ENCODE measurements around the gene GALR2. TPM values are rescaled to one million over a fixed set of nuclear protein-coding genes. Genes with fewer than 3 reads are reported as not detected.

Gene GALR2
- total and polyA plus RNA-seq, 9 of the 15 experiments (the other 6 are each of a cell fraction or from before 2014, with no cell fraction given) = 0.34 TPM; not detected in 8

DNA sequence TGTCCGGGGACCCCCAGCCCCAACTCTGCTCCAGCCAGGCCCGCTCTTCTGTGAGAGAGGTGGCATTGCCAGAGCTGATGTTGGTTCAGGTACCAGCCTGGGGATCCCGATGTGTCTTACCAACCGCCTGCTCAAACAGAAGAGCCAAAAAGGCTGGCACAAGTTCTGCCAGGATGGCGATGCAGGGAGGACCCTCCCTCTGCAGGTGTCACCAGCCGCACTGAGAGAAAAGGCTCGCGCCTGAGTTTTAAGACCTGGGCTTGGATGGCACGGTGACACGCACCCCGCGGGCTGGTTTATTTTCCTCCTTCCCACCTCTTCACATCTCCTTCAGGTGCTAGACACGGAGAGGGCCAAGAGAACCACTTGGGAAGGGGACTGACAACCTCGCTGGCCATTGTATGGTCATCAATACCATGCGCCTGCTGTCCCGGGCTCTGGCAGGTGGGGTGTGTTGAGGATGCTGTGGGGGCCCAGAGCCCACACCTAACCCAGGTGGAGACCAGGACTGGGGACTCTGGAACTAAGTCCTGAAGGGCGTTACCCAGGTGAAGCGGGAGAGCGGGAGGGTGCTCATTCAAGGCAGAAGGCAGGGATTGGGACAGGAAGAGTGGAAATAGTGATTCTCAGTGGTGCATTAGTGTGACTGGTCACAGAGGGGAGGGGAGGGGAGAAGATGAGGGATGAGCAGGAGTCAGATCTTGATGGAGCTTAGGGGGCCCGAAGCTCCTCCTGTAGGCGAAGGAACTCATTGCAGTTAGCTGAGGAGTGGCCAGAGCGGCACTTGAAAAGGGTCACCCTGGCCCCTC is 50.2 kb downstream of the GALR2 start (continued):
- TF ChIP-seq E4F1 (CRISPR knock-in tag; IDR thresholded peaks at IDR 0.05; ENCODE audit: borderline replicate concordance) (no peak), ZNF75A (CRISPR knock-in tag; IDR thresholded peaks at IDR 0.05) (no peak), ZBED1 (IDR thresholded peaks at IDR 0.05) (no peak), ZBTB7A (IDR thresholded peaks at IDR 0.05; ENCODE audit: borderline replicate concordance, control insufficient read depth, low read depth, low read length) (0 out of 2 replicates have a peak, but pooled peaks have one; percentile 50), HEY1 (CRISPR knock-in tag; IDR thresholded peaks at IDR 0.05; ENCODE audit: borderline replicate concordance) (no peak), POLR3G (IDR thresholded peaks at IDR 0.05; ENCODE audit: extremely low read depth, insufficient read length, insufficient replicate concordance) (no peak), CTBP1 (IDR thresholded peaks at IDR 0.05; ENCODE audit: borderline replicate concordance) (peak; percentile 46; the same call in 1 of the 2 replicates)

GRCh38 chr17:76125391-76125675 is 50.8 kb downstream of the GALR2 start:
- no peak for TF ChIP-seq TCF7L2 (IDR thresholded peaks at IDR 0.05; ENCODE audit: low read depth, low read length)
- no peak for TF ChIP-seq TCF15 (CRISPR knock-in tag; IDR thresholded peaks at IDR 0.05)
- no peak for TF ChIP-seq HDAC8 (tag; IDR thresholded peaks at IDR 0.05)
- TF ChIP-seq CC2D1A (IDR thresholded peaks at IDR 0.05) = no peak
- TF ChIP-seq TCF7 (IDR thresholded peaks at IDR 0.05; ENCODE audit: borderline replicate concordance) = no peak
- no peak for TF ChIP-seq BRF2 (IDR thresholded peaks at IDR 0.05; ENCODE audit: borderline replicate concordance, insufficient read depth, insufficient read length)
- no peak for TF ChIP-seq ARID1B (IDR thresholded peaks at IDR 0.05)
- ChIA-PET POLR2A (interaction anchor here (0.6 to 11.3 kb wide), 4 partner anchors 16 to 146 kb away, joined by 3 to 157 read pairs (median 3); partner anchors contain the start of gene FOXJ1), CTCF (ENCODE audit: low intra/inter-chr PET ratio) (interaction anchor here (0.6 to 6.9 kb wide), 2 partner anchors 18 to 154 kb away, joined by 5 to 89 read pairs; no protein-coding TSS in a partner anchor)
- in situ Hi-C loops (cut with MboI) = loop anchor here (5.0 kb wide), 1 partner anchor 167 kb away; no protein-coding TSS in a partner anchor
- Histone ChIP-seq H3K9me3 (replicated peaks; ENCODE audit: control insufficient read depth, insufficient read depth, low read depth, low read length) (no peaks in the 10 kb centered on the region), H3K4me3 (no peak overlapping the region), H4K20me1 (replicated peaks; ENCODE audit: control insufficient read depth, insufficient read depth, low read length) (no peaks in the 10 kb centered on the region), H3K9ac (ENCODE audit: insufficient read depth in 1 of 2, low read depth in 2 of 2, low read length in 2 of 2) (no peak overlapping the region), H3K79me2 (ENCODE audit: control insufficient read depth, insufficient read depth, low read length) (no peaks in the 10 kb centered on the region), H3K27me3 (ENCODE audit: control insufficient read depth in 2 of 2, insufficient read depth in 2 of 2, low read length in 2 of 2) (peaks cover 4% of the 10 kb centered on the region in 2 experiments; a peak in 4 of 5 replicates), H3K27ac (ENCODE audit: extremely low read depth, low read depth, low read length) (no peak overlapping the region), H2AFZ (ENCODE audit: low read depth, low read length) (0 out of 2 replicates have a peak overlapping the region, but pooled peaks have one; percentile 2), H3K9me1 (ENCODE audit: control insufficient read depth, insufficient read depth, low read length) (peaks cover 4% of the 10 kb centered on the region), H3K4me1 (replicated peaks in 1 of 2; ENCODE audit: control insufficient read depth in 2 of 2, insufficient read depth in 2 of 2, low read length in 2 of 2) (peaks cover 5 to 21% of the 10 kb centered on the region in 2 experiments; a peak in 4 of 5 replicates), H3K4me2 (ENCODE audit: insufficient read depth, low read length) (no peak overlapping the region), H3K36me3 (ENCODE audit: control insufficient read depth, insufficient read depth, low read length) (no peaks in the 10 kb centered on the region)
- intact Hi-C loops (cut with micrococcal nuclease) = no loop called here
- FAIRE-seq (no peak), DNase-seq (ENCODE audit: extremely low read depth in 1 of 4, low spot score in 3 of 4) (no peak), ATAC-seq (no peak)
- BruUV-seq (replicated peaks) = no TSS peak
- 4% methylated on average over 5 of the region's 5 CpGs for WGBS (ENCODE audit: insufficient coverage, low coverage, missing lambda C conversion rate)

All from K562 (cell line).